ENCODE measurements around the gene CST3. TPM values are rescaled to one million over a fixed set of nuclear protein-coding genes. Genes with fewer than 3 reads are reported as not detected.
A peak's percentile ranks its signal among the peaks of the same experiment; 100 is the strongest.

The CST3 gene
- total and polyA plus RNA-seq, 2 of the 8 experiments (the other 6 are each of a cell fraction or from before 2014, with no cell fraction given), result 53.2 to 184 TPM

GRCh38 chr20:23667666-23668065 lies 29.9 kb upstream of the CST3 start:
- no peaks in the 10 kb centered on the region for H3K79me2 ChIP-seq (ENCODE audit: control insufficient read depth in 1 of 2, insufficient read depth in 2 of 2, low read length in 2 of 2)
- no peak overlapping the region for H3K4ac ChIP-seq (replicated peaks; ENCODE audit: insufficient read length, low read depth, low read length)
- POLR2A ChIA-PET (ENCODE audit: partially characterized antibody), result no interaction called here
- H3K4me3 ChIP-seq (ENCODE audit: extremely low read depth in 1 of 4, insufficient read depth in 2 of 4, low read depth in 3 of 4, low read length in 4 of 4), result no peak overlapping the region
- no peak overlapping the region for H3K56ac ChIP-seq (replicated peaks; ENCODE audit: insufficient read length, low read depth, low read length)
- H3K14ac ChIP-seq (ENCODE audit: insufficient read length), result no peak overlapping the region
- H4K5ac ChIP-seq (ENCODE audit: insufficient read length, low read depth, low read length), result no peak overlapping the region
- H3K9ac ChIP-seq (replicated peaks in 1 of 4; ENCODE audit: extremely low read depth in 1 of 4, low read depth in 3 of 4, low read length in 3 of 4), result no peak overlapping the region
- peaks cover 9% of the 10 kb centered on the region; the same call in 1 of the 2 replicates for H3K23me2 ChIP-seq (ENCODE audit: low read depth, low read length)
- H3K36me3 ChIP-seq (ENCODE audit: control insufficient read depth in 2 of 4, insufficient read depth in 4 of 4, low read length in 3 of 4), result no peaks in the 10 kb centered on the region
- CTCF ChIA-PET (ENCODE audit: partially characterized antibody), result interaction anchor here (0.9 to 3.0 kb wide), 30 partner anchors 9 to 416 kb away, joined by 3 to 29 read pairs (median 6); partner anchors contain the start of gene CST4
- no peaks in the 10 kb centered on the region for H4K20me1 ChIP-seq (replicated peaks in 1 of 2; ENCODE audit: control insufficient read depth in 1 of 2, insufficient read depth in 2 of 2, low read length in 2 of 2)
- H2BK15ac ChIP-seq (ENCODE audit: low read length), result peak overlapping the region; percentile 88; the same call in 1 of the 2 replicates
- no peak overlapping the region for H2BK5ac ChIP-seq (ENCODE audit: low read depth, low read length)
- no peak overlapping the region for H4K8ac ChIP-seq (ENCODE audit: extremely low read depth, insufficient read depth, low read length)
- H2BK120ac ChIP-seq (replicated peaks; ENCODE audit: low read depth, low read length), result no peak overlapping the region
- no peak overlapping the region for H4K91ac ChIP-seq (replicated peaks; ENCODE audit: insufficient read length, low read length)
- 0 out of 2 replicates have a peak overlapping the region, but pooled peaks have one; percentile 24 for H2AK5ac ChIP-seq (ENCODE audit: low read depth, low read length)
- no peak overlapping the region for H3K18ac ChIP-seq (ENCODE audit: extremely low read depth, low read length)
- H3K27me3 ChIP-seq (replicated peaks in 1 of 4; ENCODE audit: control insufficient read depth in 3 of 4, extremely low read depth in 1 of 4, insufficient read depth in 3 of 4, low read length in 3 of 4), result no peaks in the 10 kb centered on the region
- no peak overlapping the region for H3K23ac ChIP-seq (ENCODE audit: insufficient read length)
- H2BK12ac ChIP-seq (ENCODE audit: low read depth, low read length), result no peak overlapping the region; the same call in 1 of the 2 replicates
- WGBS, 2 experiments (ENCODE audit: extremely low coverage in 1 of 2, insufficient coverage in 1 of 2, insufficient read length in 1 of 2, insufficient replicate concordance in 2 of 2, low coverage in 1 of 2, low lambda C conversion rate in 2 of 2, missing lambda C conversion rate in 1 of 2), result 84% methylated on average over 5 of the region's 7 CpGs; no CpG with 5 or more reads in 1 of the 2 experiments
- H2BK20ac ChIP-seq (ENCODE audit: low read length), result no peak overlapping the region
- H3K4me1 ChIP-seq (replicated peaks in 1 of 4; ENCODE audit: control insufficient read depth in 3 of 4, insufficient read depth in 4 of 4, low read length in 3 of 4), result no peaks in the 10 kb centered on the region
- FAIRE-seq (no peak), DNase-seq (ENCODE audit: low read depth in 1 of 2, low spot score in 2 of 2) (no peak)
- H3K4me2 ChIP-seq (ENCODE audit: insufficient read depth in 1 of 2, low read depth in 2 of 2, low read length in 2 of 2), result no peak overlapping the region
- no peak overlapping the region for H2AFZ ChIP-seq (ENCODE audit: low read length)
- H3K9me3 ChIP-seq (ENCODE audit: insufficient read depth in 2 of 2, low read depth in 1 of 2, low read length in 1 of 2), result no peaks in the 10 kb centered on the region
- no peak overlapping the region for H3K27ac ChIP-seq (ENCODE audit: low read depth, low read length)
- H3K79me1 ChIP-seq (ENCODE audit: low read depth, low read length), result no peaks in the 10 kb centered on the region
- TF ChIP-seq CBX8 (IDR thresholded peaks at IDR 0.05; ENCODE audit: borderline replicate concordance, low read depth, low read length) (no peak), SP4 (IDR thresholded peaks at IDR 0.05; ENCODE audit: low read length) (no peak), YY1 (IDR thresholded peaks at IDR 0.05; ENCODE audit: low read depth, low read length) (no peak), HDAC6 (IDR thresholded peaks at IDR 0.05; ENCODE audit: low read depth, low read length) (no peak), BRCA1 (IDR thresholded peaks at IDR 0.05; ENCODE audit: low read depth, low read length) (no peak), BCL11A (IDR thresholded peaks at IDR 0.05; ENCODE audit: low read depth in 2 of 2, low read length in 2 of 2) (no peak), BACH1 (IDR thresholded peaks at IDR 0.05; ENCODE audit: low read length) (no peak), EZH2 (IDR thresholded peaks at IDR 0.05; ENCODE audit: low read depth, low read length, severe bottlenecking) (no peak), SIN3A (conservative IDR thresholded peaks at IDR 0.05 in 1 of 2, IDR thresholded peaks at IDR 0.05 in 1 of 2; ENCODE audit: low read depth in 1 of 2, low read length in 2 of 2) (no peak), RBBP5 (IDR thresholded peaks at IDR 0.05; ENCODE audit: borderline replicate concordance, low read depth, low read length) (no peak), RXRA (IDR thresholded peaks at IDR 0.05; ENCODE audit: insufficient read depth, low read depth, low read length) (no peak), GTF2F1 (IDR thresholded peaks at IDR 0.05; ENCODE audit: borderline replicate concordance, low read depth, low read length) (no peak)
- TF ChIP-seq, protein P1, sequence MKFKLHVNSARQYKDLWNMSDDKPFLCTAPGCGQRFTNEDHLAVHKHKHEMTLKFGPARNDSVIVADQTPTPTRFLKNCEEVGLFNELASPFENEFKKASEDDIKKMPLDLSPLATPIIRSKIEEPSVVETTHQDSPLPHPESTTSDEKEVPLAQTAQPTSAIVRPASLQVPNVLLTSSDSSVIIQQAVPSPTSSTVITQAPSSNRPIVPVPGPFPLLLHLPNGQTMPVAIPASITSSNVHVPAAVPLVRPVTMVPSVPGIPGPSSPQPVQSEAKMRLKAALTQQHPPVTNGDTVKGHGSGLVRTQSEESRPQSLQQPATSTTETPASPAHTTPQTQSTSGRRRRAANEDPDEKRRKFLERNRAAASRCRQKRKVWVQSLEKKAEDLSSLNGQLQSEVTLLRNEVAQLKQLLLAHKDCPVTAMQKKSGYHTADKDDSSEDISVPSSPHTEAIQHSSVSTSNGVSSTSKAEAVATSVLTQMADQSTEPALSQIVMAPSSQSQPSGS (IDR thresholded peaks at IDR 0.05; ENCODE audit: low read length), result no peak

Data from H1 (cell line).